K562 (cell line): Measurements from ENCODE around the gene TMEM181. TPM values are rescaled to one million over a fixed set of nuclear protein-coding genes. Genes with fewer than 3 reads are reported as not detected.

Experiments
- ATAC-seq: fragments of 200-7000 bp; cut with Tn5 transposase; 3 replicates; pipeline ENCODE4 v1.9.1; 2020; ENCODE audit warnings: moderate library complexity
- BruUV-seq: library from RNA; stranded (reverse); fragments of 400-500 nt; replicated peaks from 2 replicates; lab custom pipeline; 2021; lab: Mats Ljungman, UMichigan
- CTCF ChIA-PET: fragments of 300-600 bp; formaldehyde crosslinking; extraction: SDS; loops from one replicate; lab custom pipeline; 2021; ENCODE audit warnings: low intra/inter-chr PET ratio; lab: Yijun Ruan, JAX
- POLR2A ChIA-PET: fragments of 300-600, 350-650 bp; sonication (Branson Sonifier 250); formaldehyde crosslinking; extraction: SDS; loops from one replicate; lab custom pipeline; 2021; ENCODE audit warnings: antibody characterized with exemption, inconsistent platforms; lab: Yijun Ruan, JAX
- DNase-seq, 4 experiments: peaks; one replicate each; pipeline versions ENCODE4 v3.0.0 to v3.0.0-alpha.2; 2011 to 2018; ENCODE audit warnings: low spot score in 3 of 4, mixed read lengths in 3 of 4; ENCODE audit errors: extremely low read depth in 1 of 4
- FAIRE-seq: peaks from 2 replicates; lab custom pipeline; 2011; peaks lifted over from hg19 to GRCh38; lab: Jason Lieb, UNC
- H2AFZ ChIP-seq: 2 replicates; pipeline ENCODE4 v1.6.0; 2011; ENCODE audit warnings: low read depth, low read length, control low read depth, inconsistent platforms
- H3K27ac ChIP-seq: fragments of 200-600 bp; 3 replicates; pipeline ENCODE4 v1.8.0; 2011; ENCODE audit warnings: low read depth, mild to moderate bottlenecking, control low read depth, inconsistent platforms, low read length, moderate library complexity, mixed read lengths; ENCODE audit errors: extremely low read depth
- H3K27me3 ChIP-seq, 2 experiments: fragments of 300-600 bp in 1 of 2; 2 replicates in 1 of 2; 3 replicates in 1 of 2; pipeline versions ENCODE4 v1.6.0 to v1.8.0; 2011; ENCODE audit warnings: inconsistent platforms in 2 of 2, low read length in 2 of 2, mild to moderate bottlenecking in 1 of 2, mixed read lengths in 1 of 2, moderate library complexity in 1 of 2; ENCODE audit not compliant: control insufficient read depth in 2 of 2, insufficient read depth in 2 of 2
- H3K36me3 ChIP-seq: fragments of 300-600 bp; 3 replicates; pipeline ENCODE4 v1.8.0; 2011; ENCODE audit warnings: mild to moderate bottlenecking, low read length, inconsistent platforms; ENCODE audit not compliant: control insufficient read depth, insufficient read depth
- H3K4me1 ChIP-seq, 2 experiments: fragments of 200-600 bp in 1 of 2; replicated peaks in 1 of 2; 2 replicates in 1 of 2; 3 replicates in 1 of 2; pipeline versions ENCODE4 v1.5.1 to v1.8.0; 2011; ENCODE audit warnings: inconsistent platforms in 2 of 2, low read length in 2 of 2, mild to moderate bottlenecking in 1 of 2, mixed read lengths in 1 of 2, moderate library complexity in 1 of 2; ENCODE audit not compliant: control insufficient read depth in 2 of 2, insufficient read depth in 2 of 2
- H3K4me2 ChIP-seq: 2 replicates; pipeline ENCODE4 v1.6.1; 2011; ENCODE audit warnings: low read length, control low read depth, inconsistent platforms, mixed read lengths; ENCODE audit not compliant: insufficient read depth
- H3K4me3 ChIP-seq: fragments of 200-600 bp; sonication (generic), shearing (Covaris generic); 2 replicates; pipeline ENCODE4 v1.5.1; 2016; ENCODE audit warnings: control low read depth, inconsistent platforms
- H3K79me2 ChIP-seq: fragments of 200-600 bp; 3 replicates; pipeline ENCODE4 v1.8.0; 2011; ENCODE audit warnings: low read length, inconsistent platforms; ENCODE audit not compliant: control insufficient read depth, insufficient read depth
- H3K9ac ChIP-seq, 2 experiments: 2 replicates each; pipeline versions ENCODE4 v1.6.0 to v1.6.1; 2011; ENCODE audit warnings: low read depth in 2 of 2, low read length in 2 of 2, control low read depth in 1 of 2, inconsistent platforms in 1 of 2, mild to moderate bottlenecking in 1 of 2, mixed read lengths in 1 of 2; ENCODE audit not compliant: insufficient read depth in 1 of 2
- H3K9me1 ChIP-seq: one replicate; pipeline ENCODE4 v1.6.0; 2011; ENCODE audit warnings: inconsistent platforms, mild to moderate bottlenecking, low read length, moderate library complexity; ENCODE audit not compliant: control insufficient read depth, insufficient read depth
- H3K9me3 ChIP-seq: replicated peaks from 2 replicates; pipeline ENCODE4 v1.5.1; 2011; ENCODE audit warnings: low read depth, low read length, inconsistent platforms; ENCODE audit not compliant: control insufficient read depth, insufficient read depth
- H4K20me1 ChIP-seq: replicated peaks from 2 replicates; pipeline ENCODE4 v1.6.1; 2011; ENCODE audit warnings: low read length, inconsistent platforms, mixed read lengths; ENCODE audit not compliant: control insufficient read depth, insufficient read depth
- GABPA ChIP-seq: fragments of 200-800 bp; sonication (Bioruptor generic); conservative IDR thresholded peaks from 2 replicates; pipeline ENCODE4 v1.6.1; 2016; ENCODE audit warnings: low read depth, missing genetic modification characterization, missing compliant biosample characterization
- HBP1 ChIP-seq: fragments of 450-650 bp; formaldehyde crosslinking; IDR thresholded peaks from 2 replicates; pipeline ENCODE4 v1.4.0; 2022; ENCODE audit warnings: missing genetic modification characterization
- MTA1 ChIP-seq: fragments of 450-650 bp; IDR thresholded peaks from 2 replicates; pipeline ENCODE4 v1.6.1; 2017; ENCODE audit warnings: borderline replicate concordance
- NCOA1 ChIP-seq: fragments of 450-650 bp; IDR thresholded peaks from 2 replicates; pipeline ENCODE4 v1.6.1; 2016; ENCODE audit warnings: low read depth
- NR1H2 ChIP-seq: sonication (generic); formaldehyde crosslinking; IDR thresholded peaks from 2 replicates; pipeline ENCODE4 v1.4.0; 2020; ENCODE audit warnings: mild to moderate bottlenecking, missing genetic modification reagents
- PBX2 ChIP-seq, 2 experiments: IDR thresholded peaks in 1 of 2; conservative IDR thresholded peaks in 1 of 2; 2 replicates each; pipeline ENCODE4 v1.6.1; 2016; ENCODE audit warnings: low read depth in 2 of 2, mild to moderate bottlenecking in 1 of 2, missing compliant biosample characterization in 1 of 2, missing genetic modification characterization in 1 of 2, moderate library complexity in 1 of 2
- SP1 ChIP-seq: sonication (generic); formaldehyde crosslinking; IDR thresholded peaks from 2 replicates; pipeline ENCODE4 v1.8.1; 2022; ENCODE audit warnings: mild to moderate bottlenecking, missing genetic modification reagents
- STAT5B ChIP-seq: fragments of 250-450 bp; sonication (Bioruptor Pico); IDR thresholded peaks from 2 replicates; pipeline ENCODE4 v1.8.0; 2021; ENCODE audit warnings: mild to moderate bottlenecking, inconsistent platforms
- YY1 ChIP-seq, 3 experiments: IDR thresholded peaks; 2 replicates each; pipeline ENCODE4 v1.6.1; 2011; ENCODE audit warnings: low read length in 2 of 3, mild to moderate bottlenecking in 2 of 3, moderate library complexity in 2 of 3, borderline replicate concordance in 1 of 3, control low read depth in 1 of 3, low read depth in 1 of 3; ENCODE audit not compliant: insufficient read depth in 3 of 3, insufficient replicate concordance in 2 of 3, control insufficient read depth in 1 of 3, insufficient read length in 1 of 3; ENCODE audit errors: extremely low read depth in 1 of 3
- ZNF408 ChIP-seq: fragments of 250-450 bp; sonication (Bioruptor Pico); IDR thresholded peaks from 2 replicates; pipeline ENCODE4 v1.4.0; 2020; ENCODE audit warnings: low read depth, mild to moderate bottlenecking, moderate library complexity
- ZSCAN29 ChIP-seq: fragments of 450-650 bp; IDR thresholded peaks from 2 replicates; pipeline ENCODE4 v1.6.1; 2017
- WGBS: fragments of 100-300 bp; shearing (Covaris generic); methylation state at CpG from one replicate; pipeline ENCODE4 v1.1.6; 2016; ENCODE audit warnings: low coverage, mixed read lengths; ENCODE audit not compliant: insufficient coverage; ENCODE audit errors: missing lambda C conversion rate; 5-methylcytosine and 5-hydroxymethylcytosine counted together
- in situ Hi-C: fragments of 300-500 bp; cut with MboI; formaldehyde crosslinking; loops from 4 replicates; pipeline ENCODE4 v1.15.0; 2018; ENCODE audit warnings: inconsistent platforms, mixed read lengths
- intact Hi-C: fragments of 100-400 bp; cut with micrococcal nuclease; formaldehyde crosslinking; loops from 2 replicates; pipeline ENCODE4 v1.14.2; 2022
- polyA plus RNA-seq, 8 experiments: library from polyadenylated mRNA; depleted of rRNA in 4 of 8; stranded (reverse) in 5 of 8; unstranded in 3 of 8; fragments of >200 nt; fragmentation: Nextera tagmentation in 2 of 8; fragmentation: Illumina TruSeq in 1 of 8; extraction: Ambion mirVana in 2 of 8; extraction: Trizol in 1 of 8; gene quantifications; 2 replicates each; pipeline versions ENCODE4 v1.2.1 to v1.2.3, GENCODE V29; 2011 to 2014; ENCODE audit warnings: inconsistent platforms in 1 of 8, missing spikeins in 1 of 8
- total RNA-seq, 7 experiments: library from RNA; depleted of rRNA in 6 of 7; stranded (reverse); fragments of >200 nt in 6 of 7; fragmentation: Illumina TruSeq in 2 of 7; extraction: Trizol in 2 of 7; gene quantifications; 2 replicates each; pipeline versions ENCODE4 v1.2.1 to v1.2.3, GENCODE V29; 2011 to 2021; ENCODE audit warnings: low replicate concordance in 1 of 7
- TF ChIP-seq, protein P1 (sequence below): fragments of 450-650 bp; formaldehyde crosslinking; conservative IDR thresholded peaks from 2 replicates; pipeline ENCODE4 v1.4.0; 2022; ENCODE audit warnings: mild to moderate bottlenecking, missing genetic modification characterization
- TF ChIP-seq, protein P2 (sequence below): sonication (generic); formaldehyde crosslinking; IDR thresholded peaks from 2 replicates; pipeline ENCODE4 v1.5.0; 2020; ENCODE audit warnings: missing genetic modification reagents
- TF ChIP-seq, protein P3 (sequence below): fragments of 450-650 bp; formaldehyde crosslinking; IDR thresholded peaks from 2 replicates; pipeline ENCODE4 v1.4.0; 2022; ENCODE audit warnings: mild to moderate bottlenecking, moderate library complexity

Gene TMEM181
- total and polyA plus RNA-seq, 9 of the 15 experiments (the other 6 are each of a cell fraction or from before 2014, with no cell fraction given), result 5.6 to 27.2 (median 19.9) TPM

- peaks cover 19 to 27% of the 10 kb centered on the region in 2 experiments; a peak in 4 of 5 replicates for H3K27me3 ChIP-seq
- peaks cover 8% of the 10 kb centered on the region for H3K79me2 ChIP-seq
- no peaks in the 10 kb centered on the region for H3K9me3 ChIP-seq
- ChIA-PET POLR2A (interaction anchor here (1.5 kb wide), 1 partner anchor 11 kb away, joined by 5 read pairs; no protein-coding TSS in a partner anchor), CTCF (interaction anchor here (0.6 kb wide), 1 partner anchor 394 kb away, joined by 3 read pairs; no protein-coding TSS in a partner anchor)
- no peaks in the 10 kb centered on the region for H3K36me3 ChIP-seq
- no peak overlapping the region for H2AFZ ChIP-seq
- DNase-seq (no peak), ATAC-seq (no peak), FAIRE-seq (no peak)
- no peak overlapping the region for H3K27ac ChIP-seq
- no TSS peak for BruUV-seq
- in situ Hi-C loops, result no loop called here
- intact Hi-C loops, result no loop called here
- H3K9ac ChIP-seq, result no peak overlapping the region
- WGBS, result 24% methylated on average over 5 of the region's 5 CpGs
- H3K4me2 ChIP-seq, result no peak overlapping the region
- H3K4me1 ChIP-seq, result peaks cover 10 to 14% of the 10 kb centered on the region in 2 experiments; a peak in 4 of 5 replicates
- no peaks in the 10 kb centered on the region for H3K9me1 ChIP-seq
- H4K20me1 ChIP-seq, result no peaks in the 10 kb centered on the region
- no peak overlapping the region for H3K4me3 ChIP-seq
- TF ChIP-seq, protein P1, sequence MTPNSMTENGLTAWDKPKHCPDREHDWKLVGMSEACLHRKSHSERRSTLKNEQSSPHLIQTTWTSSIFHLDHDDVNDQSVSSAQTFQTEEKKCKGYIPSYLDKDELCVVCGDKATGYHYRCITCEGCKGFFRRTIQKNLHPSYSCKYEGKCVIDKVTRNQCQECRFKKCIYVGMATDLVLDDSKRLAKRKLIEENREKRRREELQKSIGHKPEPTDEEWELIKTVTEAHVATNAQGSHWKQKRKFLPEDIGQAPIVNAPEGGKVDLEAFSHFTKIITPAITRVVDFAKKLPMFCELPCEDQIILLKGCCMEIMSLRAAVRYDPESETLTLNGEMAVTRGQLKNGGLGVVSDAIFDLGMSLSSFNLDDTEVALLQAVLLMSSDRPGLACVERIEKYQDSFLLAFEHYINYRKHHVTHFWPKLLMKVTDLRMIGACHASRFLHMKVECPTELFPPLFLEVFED (CRISPR knock-in tag), result no peak
- TF ChIP-seq MTA1 (no peak), YY1 (IDR thresholded peaks at IDR 0.05; ENCODE audit: borderline replicate concordance in 1 of 3, control insufficient read depth in 1 of 3, extremely low read depth in 1 of 3, insufficient read depth in 3 of 3, insufficient read length in 1 of 3, insufficient replicate concordance in 2 of 3, low read depth in 1 of 3, low read length in 2 of 3) (no peak), SP1 (no peak), ZNF408 (CRISPR knock-in tag) (no peak), GABPA (tag) (no peak), NR1H2 (CRISPR knock-in tag) (no peak), HBP1 (CRISPR knock-in tag) (no peak), PBX2 (CRISPR knock-in tag; IDR thresholded peaks at IDR 0.05; ENCODE audit: low read depth) (no peak), PBX2 (tag; conservative IDR thresholded peaks at IDR 0.05; ENCODE audit: low read depth) (no peak), ZSCAN29 (no peak), STAT5B (CRISPR knock-in tag) (no peak), NCOA1 (no peak)
- TF ChIP-seq, protein P2, sequence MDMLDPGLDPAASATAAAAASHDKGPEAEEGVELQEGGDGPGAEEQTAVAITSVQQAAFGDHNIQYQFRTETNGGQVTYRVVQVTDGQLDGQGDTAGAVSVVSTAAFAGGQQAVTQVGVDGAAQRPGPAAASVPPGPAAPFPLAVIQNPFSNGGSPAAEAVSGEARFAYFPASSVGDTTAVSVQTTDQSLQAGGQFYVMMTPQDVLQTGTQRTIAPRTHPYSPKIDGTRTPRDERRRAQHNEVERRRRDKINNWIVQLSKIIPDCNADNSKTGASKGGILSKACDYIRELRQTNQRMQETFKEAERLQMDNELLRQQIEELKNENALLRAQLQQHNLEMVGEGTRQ (CRISPR knock-in tag), result no peak
- TF ChIP-seq, protein P3, sequence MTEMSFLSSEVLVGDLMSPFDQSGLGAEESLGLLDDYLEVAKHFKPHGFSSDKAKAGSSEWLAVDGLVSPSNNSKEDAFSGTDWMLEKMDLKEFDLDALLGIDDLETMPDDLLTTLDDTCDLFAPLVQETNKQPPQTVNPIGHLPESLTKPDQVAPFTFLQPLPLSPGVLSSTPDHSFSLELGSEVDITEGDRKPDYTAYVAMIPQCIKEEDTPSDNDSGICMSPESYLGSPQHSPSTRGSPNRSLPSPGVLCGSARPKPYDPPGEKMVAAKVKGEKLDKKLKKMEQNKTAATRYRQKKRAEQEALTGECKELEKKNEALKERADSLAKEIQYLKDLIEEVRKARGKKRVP (CRISPR knock-in tag), result no peak
Measured at GRCh38 chr6:158648682-158649131, 88.8 kb downstream of the TMEM181 start.
